GM10847 (cell line): ENCODE results near the gene EXOC3L1.

Experiments
- POLR2A ChIP-seq: IDR thresholded peaks from 2 replicates; pipeline ENCODE4 v1.6.1; 2011; ENCODE audit not compliant: insufficient read length; ENCODE audit errors: extremely low read depth

The EXOC3L1 gene

GRCh38 chr16:67206838-67207248, 16.9 kb upstream of the EXOC3L1 start:
- no peak for TF ChIP-seq POLR2A

DNA sequence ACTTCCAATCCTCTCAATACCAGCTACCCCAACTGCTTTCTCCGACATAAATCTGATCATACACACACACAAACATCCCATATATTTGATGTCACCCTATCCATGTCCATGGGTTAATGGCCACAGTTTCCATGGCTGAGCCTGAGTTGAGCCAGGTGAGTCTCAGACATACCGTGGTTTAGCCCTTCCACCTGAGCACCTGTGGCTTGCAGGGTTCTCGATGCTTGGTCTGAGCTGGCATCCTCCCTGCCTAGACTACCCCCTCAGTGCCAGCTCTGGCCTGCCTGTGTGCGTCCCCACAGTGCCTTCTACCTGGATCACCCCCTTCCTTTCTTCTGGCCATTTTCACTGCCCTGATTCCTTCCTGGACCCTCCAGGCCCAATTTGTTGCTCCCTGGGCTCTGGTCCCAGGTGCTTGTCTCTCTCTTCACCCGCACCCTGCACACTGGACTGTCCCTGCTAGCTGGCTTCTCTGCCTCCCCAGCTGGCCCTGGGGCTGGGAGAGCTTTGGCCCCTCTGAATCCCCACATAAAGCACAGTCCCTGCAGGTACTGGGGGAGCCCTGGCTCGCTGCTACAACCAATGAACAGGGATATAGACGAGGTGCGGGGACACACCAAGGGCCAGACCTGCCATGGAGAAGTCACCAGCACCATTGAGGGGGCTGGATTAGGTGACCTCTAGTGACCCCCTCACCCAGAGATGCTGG, 16.3 kb upstream of the EXOC3L1 start:
- no peak for TF ChIP-seq POLR2A

- TF ChIP-seq POLR2A: no peak
Measured at GRCh38 chr16:67204076-67204475, 14.1 kb upstream of the EXOC3L1 start.

GRCh38 chr16:67202956-67203493, 13.1 kb upstream of the EXOC3L1 start:
- TF ChIP-seq POLR2A: no peak

GRCh38 chr16:67202426-67202825, 12.5 kb upstream of the EXOC3L1 start:
- no peak for TF ChIP-seq POLR2A

GRCh38 chr16:67201411-67202345, 11.7 kb upstream of the EXOC3L1 start:
- no peak for TF ChIP-seq POLR2A

DNA sequence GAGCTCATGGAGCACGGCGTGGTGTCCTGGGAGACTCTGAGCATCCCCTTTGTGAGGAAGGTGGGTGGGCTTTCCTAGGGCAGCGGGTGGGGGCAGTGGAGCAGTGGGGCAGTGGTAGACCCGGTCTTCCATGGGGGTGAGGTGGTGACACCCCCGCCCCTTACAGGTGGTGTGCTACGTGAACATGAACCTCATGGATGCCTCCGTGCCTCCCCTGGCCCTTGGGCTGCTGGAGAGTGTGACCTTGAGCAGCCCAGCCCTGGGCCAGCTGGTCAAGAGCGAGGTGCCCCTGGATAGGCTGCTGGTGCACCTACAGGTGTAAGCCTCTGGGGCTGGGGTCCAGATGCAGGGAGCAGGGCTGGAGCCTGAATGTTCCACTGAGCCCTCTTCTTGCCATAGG, 10.6 kb upstream of the EXOC3L1 start:
- no peak for TF ChIP-seq POLR2A

- TF ChIP-seq POLR2A: no peak
Measured at GRCh38 chr16:67199808-67200198, 9.9 kb upstream of the EXOC3L1 start.

DNA sequence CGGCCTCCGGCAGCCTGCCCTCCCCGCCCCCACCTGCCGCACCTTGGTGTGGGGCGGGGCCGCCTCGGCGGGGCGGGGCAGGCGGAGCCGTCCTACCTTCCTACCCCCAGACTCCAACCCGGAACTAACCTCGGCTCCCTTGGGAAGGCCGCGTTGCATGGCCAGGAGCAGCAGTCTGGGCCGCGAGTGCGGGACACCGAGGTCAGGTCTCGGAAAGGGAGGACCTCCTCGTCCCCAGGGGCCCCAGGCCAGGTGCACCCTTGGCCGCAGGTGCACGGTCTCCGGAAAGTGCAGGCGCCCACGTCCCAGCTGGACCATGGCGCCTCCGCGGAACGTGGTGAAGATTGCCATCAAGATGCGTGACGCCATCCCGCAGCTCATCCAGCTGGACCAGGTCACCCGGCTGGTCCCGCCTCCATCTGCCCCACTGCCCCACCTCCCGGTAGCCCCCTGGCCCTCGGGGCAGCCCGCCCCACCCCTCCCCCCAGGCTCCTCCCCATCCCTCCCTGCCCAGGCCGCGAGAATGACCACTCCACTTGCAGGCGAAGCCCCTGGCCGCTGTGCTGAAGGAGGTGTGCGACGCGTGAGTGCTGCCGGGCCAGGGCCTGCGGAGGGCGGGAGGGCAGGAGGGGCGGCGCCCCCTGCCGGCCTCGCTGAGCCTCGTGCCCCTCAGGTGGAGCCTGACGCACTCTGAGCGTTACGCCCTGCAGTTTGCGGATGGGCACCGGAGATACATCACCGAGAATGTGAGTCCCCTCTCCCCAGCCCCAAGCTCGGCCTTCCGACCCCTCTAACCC, 9.3 kb upstream of the EXOC3L1 start, which contains the start of gene ELMO3:
ELMO3 (plus strand) TSS at position 121 of the 797 bp plus-strand sequence; CDS start at position 317, 196 bp downstream.
- no peak for TF ChIP-seq POLR2A

- no peak for TF ChIP-seq POLR2A
Measured at GRCh38 chr16:67198238-67198734, 8.3 kb upstream of the EXOC3L1 start.

- no peak for TF ChIP-seq POLR2A
Measured at GRCh38 chr16:67197704-67198103, 7.8 kb upstream of the EXOC3L1 start.

DNA sequence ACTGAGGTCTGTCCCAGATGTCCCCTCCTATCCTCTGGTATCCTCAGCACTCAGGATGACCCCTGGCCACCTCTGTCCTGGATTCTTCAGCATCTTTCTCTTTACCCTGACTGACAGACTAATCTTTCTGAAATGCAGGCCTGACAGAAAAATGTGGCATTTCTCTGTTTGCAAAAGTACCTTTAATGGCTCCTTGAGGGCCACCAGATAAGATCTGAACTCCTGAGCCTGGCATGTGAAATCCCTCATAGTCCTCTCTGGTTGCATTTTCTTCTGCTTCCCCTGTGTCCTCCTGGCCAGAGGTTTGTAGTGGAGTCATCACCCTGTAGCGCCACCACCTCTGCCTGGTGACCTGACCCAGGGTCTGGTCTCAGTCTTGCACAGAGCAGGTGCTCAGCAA, 6.9 kb upstream of the EXOC3L1 start:
- no peak for TF ChIP-seq POLR2A

- TF ChIP-seq POLR2A: no peak
Measured at GRCh38 chr16:67195676-67196075, 5.7 kb upstream of the EXOC3L1 start.

GRCh38 chr16:67194260-67194659, 4.3 kb upstream of the EXOC3L1 start:
- TF ChIP-seq POLR2A: no peak

- no peak for TF ChIP-seq POLR2A
Measured at GRCh38 chr16:67193536-67193935, 3.6 kb upstream of the EXOC3L1 start.

DNA sequence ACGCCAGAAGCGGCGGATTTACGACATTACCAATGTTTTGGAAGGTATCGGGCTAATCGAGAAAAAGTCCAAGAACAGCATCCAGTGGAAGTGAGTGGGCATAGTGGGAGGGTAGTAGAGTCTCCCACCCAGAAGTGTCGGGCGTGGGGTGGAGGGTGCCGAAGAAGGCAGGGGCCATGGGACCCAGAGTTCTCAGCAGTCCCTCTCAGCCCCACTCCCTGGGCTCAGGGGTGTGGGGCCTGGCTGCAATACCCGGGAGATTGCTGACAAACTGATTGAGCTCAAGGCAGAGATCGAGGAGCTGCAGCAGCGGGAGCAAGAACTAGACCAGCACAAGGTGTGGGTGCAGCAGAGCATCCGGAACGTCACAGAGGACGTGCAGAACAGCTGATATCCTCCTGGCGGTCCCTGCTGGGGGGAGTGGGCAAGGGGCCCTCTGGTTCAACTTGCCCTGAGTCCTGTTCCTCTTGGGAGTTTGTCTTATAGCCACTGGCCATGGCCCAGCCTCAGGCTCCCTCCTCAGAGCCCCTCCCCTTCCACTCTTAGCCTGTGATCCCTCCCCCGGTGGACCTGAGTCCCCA, 2.9 kb upstream of the EXOC3L1 start:
- TF ChIP-seq POLR2A: no peak
